HepG2 (cell line): ENCODE data around the gene ZDHHC24. TPM values are rescaled to one million over a fixed set of nuclear protein-coding genes. Genes with fewer than 3 reads are reported as not detected.

Source experiments
- ATAC-seq: fragments of 200-7000 bp; cut with Tn5 transposase; 3 replicates; pipeline ENCODE4 v1.9.1; 2020; ENCODE audit warnings: mild to moderate bottlenecking, moderate library complexity
- BruUV-seq: library from RNA; stranded (reverse); fragments of 400-500 nt; replicated peaks from 2 replicates; lab custom pipeline; 2021; lab: Mats Ljungman, UMichigan
- CTCF ChIA-PET: fragments of 300-600 bp; formaldehyde crosslinking; extraction: SDS; loops from one replicate; lab custom pipeline; 2021; ENCODE audit warnings: low total read pairs, inconsistent platforms, low intra/inter-chr PET ratio; lab: Yijun Ruan, JAX
- POLR2A ChIA-PET: fragments of 350-600 bp; sonication (Branson Sonifier 250); formaldehyde crosslinking; loops from one replicate; lab custom pipeline; 2020; ENCODE audit warnings: antibody characterized with exemption, inconsistent platforms; lab: Yijun Ruan, JAX
- DNase-seq: peaks from one replicate; pipeline ENCODE4 v3.0.0-alpha.2; 2015; ENCODE audit warnings: low spot score
- FAIRE-seq: peaks from 3 replicates; lab custom pipeline; 2011; peaks lifted over from hg19 to GRCh38; lab: Jason Lieb, UNC
- H2AFZ ChIP-seq: one replicate; pipeline ENCODE4 v1.6.1; 2011; ENCODE audit warnings: low read length, inconsistent platforms
- H3K27ac ChIP-seq: fragments of 300-600 bp; 3 replicates; pipeline ENCODE4 v1.8.0; 2011; ENCODE audit warnings: mixed run types, mild to moderate bottlenecking, mixed read lengths, low read length, inconsistent platforms; ENCODE audit not compliant: insufficient read depth; ENCODE audit errors: extremely low read length
- H3K27me3 ChIP-seq, 2 experiments: fragments of 200-600 bp in 1 of 2; 2 replicates in 1 of 2; 3 replicates in 1 of 2; pipeline versions ENCODE4 v1.6.0 to v1.8.0; 2011; ENCODE audit warnings: low read length in 2 of 2, mild to moderate bottlenecking in 2 of 2, moderate library complexity in 2 of 2, inconsistent platforms in 1 of 2; ENCODE audit not compliant: insufficient read depth in 2 of 2, control insufficient read depth in 1 of 2
- H3K36me3 ChIP-seq, 2 experiments: fragments of 200-600 bp in 1 of 2; replicated peaks in 1 of 2; 2 replicates in 1 of 2; 3 replicates in 1 of 2; pipeline versions ENCODE4 v1.5.1 to v1.8.0; 2011; ENCODE audit warnings: low read length in 2 of 2, inconsistent platforms in 1 of 2; ENCODE audit not compliant: insufficient read depth in 2 of 2, control insufficient read depth in 1 of 2
- H3K4me1 ChIP-seq: 2 replicates; pipeline ENCODE4 v1.5.1; 2012; ENCODE audit warnings: low read length, inconsistent platforms; ENCODE audit not compliant: insufficient read depth
- H3K4me2 ChIP-seq: 2 replicates; pipeline ENCODE4 v1.6.0; 2011; ENCODE audit warnings: low read depth, low read length, inconsistent platforms
- H3K4me3 ChIP-seq, 3 experiments: fragments of 200-600 bp in 1 of 3; sonication (generic), shearing (Covaris generic) in 1 of 3; replicated peaks in 1 of 3; 2 replicates each; pipeline ENCODE4 v1.5.1; 2011 to 2016; ENCODE audit warnings: low read length in 3 of 3, inconsistent platforms in 2 of 3, low read depth in 2 of 3, mild to moderate bottlenecking in 2 of 3, control low read depth in 1 of 3, mixed read lengths in 1 of 3; ENCODE audit not compliant: insufficient read depth in 1 of 3
- H3K79me2 ChIP-seq: one replicate; pipeline ENCODE4 v1.6.1; 2011; ENCODE audit warnings: low read length, inconsistent platforms; ENCODE audit not compliant: insufficient read depth
- H3K9ac ChIP-seq: 2 replicates; pipeline ENCODE4 v1.6.0; 2011; ENCODE audit warnings: mild to moderate bottlenecking, low read depth, low read length, inconsistent platforms; ENCODE audit not compliant: insufficient read depth
- H3K9me3 ChIP-seq: 2 replicates; pipeline ENCODE4 v1.5.1; 2012; ENCODE audit warnings: mild to moderate bottlenecking, low read length
- H4K20me1 ChIP-seq: 2 replicates; pipeline ENCODE4 v1.6.0; 2011; ENCODE audit warnings: inconsistent platforms, mild to moderate bottlenecking, low read length, moderate library complexity; ENCODE audit not compliant: insufficient read depth
- BCL6 ChIP-seq: IDR thresholded peaks from 2 replicates; pipeline ENCODE4 v1.6.1; 2016; ENCODE audit warnings: missing genetic modification reagents, missing compliant biosample characterization
- CHD4 ChIP-seq: fragments of 200-600 bp; sonication (generic); IDR thresholded peaks from 2 replicates; pipeline ENCODE4 v1.7.0; 2017; ENCODE audit warnings: mild to moderate bottlenecking, low read length, borderline replicate concordance
- HHEX ChIP-seq: IDR thresholded peaks from 2 replicates; pipeline ENCODE4 v1.6.1; 2016; ENCODE audit warnings: control low read depth
- NRL ChIP-seq: sonication (generic); formaldehyde crosslinking; IDR thresholded peaks from 2 replicates; pipeline ENCODE4 v1.5.0; 2020; ENCODE audit warnings: missing genetic modification reagents, mild to moderate bottlenecking, moderate library complexity, borderline replicate concordance
- PRPF4 ChIP-seq: fragments of 200-400 bp; formaldehyde crosslinking; IDR thresholded peaks from 2 replicates; pipeline ENCODE4 v1.6.1; 2016; ENCODE audit warnings: low read length, low read depth; ENCODE audit not compliant: poor library complexity, severe bottlenecking
- RXRA ChIP-seq: sonication (generic); formaldehyde crosslinking; IDR thresholded peaks from 2 replicates; pipeline ENCODE4 v1.5.1; 2020; ENCODE audit warnings: missing genetic modification reagents
- SRSF9 ChIP-seq: fragments of 200-400 bp; formaldehyde crosslinking; IDR thresholded peaks from 2 replicates; pipeline ENCODE4 v1.6.1; 2018; ENCODE audit warnings: borderline replicate concordance, mild to moderate bottlenecking, low read depth, low read length; ENCODE audit not compliant: insufficient read depth, poor library complexity, severe bottlenecking
- YY1 ChIP-seq: IDR thresholded peaks from 2 replicates; pipeline ENCODE4 v1.6.1; 2011; ENCODE audit warnings: low read length, low read depth, moderate library complexity, mild to moderate bottlenecking; ENCODE audit not compliant: insufficient read depth, insufficient replicate concordance
- ZFP36 ChIP-seq: fragments of 150-350 bp; IDR thresholded peaks from 2 replicates; pipeline ENCODE4 v1.6.1; 2018; ENCODE audit warnings: borderline replicate concordance, low read length, low read depth; ENCODE audit not compliant: partially characterized antibody
- ZKSCAN5 ChIP-seq: sonication (generic); formaldehyde crosslinking; IDR thresholded peaks from 2 replicates; pipeline ENCODE4 v1.5.1; 2020; ENCODE audit warnings: mild to moderate bottlenecking, missing genetic modification reagents
- ZNF224 ChIP-seq: sonication (generic); formaldehyde crosslinking; IDR thresholded peaks from 2 replicates; pipeline ENCODE4 v1.5.0; 2020; ENCODE audit warnings: mild to moderate bottlenecking, missing genetic modification reagents
- ZNF333 ChIP-seq: sonication (generic); formaldehyde crosslinking; IDR thresholded peaks from 2 replicates; pipeline ENCODE4 v1.4.0; 2020; ENCODE audit warnings: mild to moderate bottlenecking, missing genetic modification reagents, borderline replicate concordance
- ZNF547 ChIP-seq: sonication (generic); formaldehyde crosslinking; IDR thresholded peaks from 2 replicates; pipeline ENCODE4 v1.5.1; 2020; ENCODE audit warnings: mild to moderate bottlenecking, missing genetic modification reagents
- ZNF629 ChIP-seq: sonication (generic); formaldehyde crosslinking; conservative IDR thresholded peaks from 2 replicates; pipeline ENCODE4 v1.5.0; 2020; ENCODE audit warnings: missing genetic modification reagents
- ZNF713 ChIP-seq: sonication (generic); formaldehyde crosslinking; IDR thresholded peaks from 2 replicates; pipeline ENCODE4 v1.4.0; 2020; ENCODE audit warnings: mild to moderate bottlenecking, missing genetic modification reagents
- WGBS: methylation state at CpG from one replicate; pipeline ENCODE4 v1.1.6; 2017; ENCODE audit warnings: low lambda C conversion rate; 5-methylcytosine and 5-hydroxymethylcytosine counted together
- in situ Hi-C: cut with HindIII; loops from 2 replicates; pipeline ENCODE4 v1.10.0; 2017; ENCODE audit warnings: low pct_unique_long_range_greater_than_20kb; ENCODE audit not compliant: extremely low pct_ligation_motif_present
- intact Hi-C: fragments of 100-400 bp; cut with micrococcal nuclease; formaldehyde crosslinking; loops from one replicate; pipeline ENCODE4 v1.10.0; 2022; ENCODE audit not compliant: unreplicated experiment
- polyA plus RNA-seq, 8 experiments: library from polyadenylated mRNA; depleted of rRNA in 3 of 8; stranded (reverse) in 7 of 8; unstranded in 1 of 8; fragments of >200 nt; fragmentation: Illumina TruSeq in 4 of 8; extraction: Trizol in 4 of 8; gene quantifications; 2 replicates each; pipeline versions ENCODE4 v1.2.1 to v1.2.3, GENCODE V29; 2011 to 2016; ENCODE audit warnings: low read depth in 4 of 8, missing spikeins in 1 of 8, mixed read lengths in 1 of 8; ENCODE audit not compliant: insufficient read depth in 1 of 8
- total RNA-seq, 5 experiments: library from RNA; depleted of rRNA; stranded (reverse); fragments of >200 nt; fragmentation: Illumina TruSeq; extraction: Trizol; gene quantifications; 2 replicates each; pipeline ENCODE4 v1.2.3, GENCODE V29; 2016; ENCODE audit warnings: low read depth in 1 of 5
- TF ChIP-seq, protein P1 (sequence below): sonication (generic); formaldehyde crosslinking; IDR thresholded peaks from 2 replicates; pipeline ENCODE4 v1.4.0; 2020; ENCODE audit warnings: missing genetic modification reagents, mild to moderate bottlenecking, borderline replicate concordance
- TF ChIP-seq, protein P2 (sequence below): sonication (generic); formaldehyde crosslinking; IDR thresholded peaks from 2 replicates; pipeline ENCODE4 v1.8.0; 2023; ENCODE audit warnings: mild to moderate bottlenecking, missing genetic modification reagents
- TF ChIP-seq, protein P3 (sequence below): sonication (generic); formaldehyde crosslinking; IDR thresholded peaks from 2 replicates; pipeline ENCODE4 v1.4.0; 2020; ENCODE audit warnings: missing genetic modification reagents, borderline replicate concordance

ZDHHC24 gene
- total and polyA plus RNA-seq, 2 of the 13 experiments (the other 11 are each of a cell fraction or from before 2014, with no cell fraction given), result 4.3 TPM

DNA sequence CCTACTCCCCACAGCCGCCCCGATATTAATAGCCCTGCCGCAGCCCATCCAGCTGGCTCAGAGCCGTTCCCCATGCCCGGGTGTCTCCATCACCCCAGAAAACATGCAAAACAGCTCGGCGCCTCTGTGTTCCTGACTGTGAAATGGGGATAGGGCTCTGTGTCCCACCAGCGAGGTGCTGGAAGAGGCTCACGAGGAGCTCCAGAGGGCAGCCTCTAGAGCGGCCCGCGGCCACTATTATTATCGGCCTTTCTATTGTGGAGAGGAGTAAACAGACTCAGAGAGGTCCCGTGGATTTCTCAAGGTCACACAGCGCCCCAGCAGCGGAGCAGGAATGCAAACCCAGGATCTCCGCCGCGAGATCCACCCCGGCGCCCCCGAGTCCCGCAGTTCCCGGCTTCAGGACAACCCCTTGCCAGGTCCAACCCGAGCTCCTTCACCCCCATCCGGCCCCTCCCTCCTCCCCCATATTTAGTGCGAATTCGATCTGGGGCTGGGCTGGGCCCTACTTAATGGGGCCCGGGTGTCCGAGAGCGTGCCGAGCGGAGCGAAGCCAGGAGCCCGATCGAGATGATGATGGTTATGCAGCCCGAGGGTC, 619 bp upstream of the ZDHHC24 start, which contains the start of gene ACTN3:
Gene ACTN3 (plus strand): TSS at position 536 of the 598 bp plus-strand sequence. CDS start 35 bp downstream, at position 571.
- POLR2A ChIA-PET, result interaction anchor here (0.9 to 2.9 kb wide), 9 partner anchors 36 to 131 kb away, joined by 5 to 17 read pairs (median 8); partner anchors contain the start of genes BBS1, CCDC87, CCS and DPP3
- Histone ChIP-seq H3K27ac (peak within 1 kb of the TSS; percentile 53), H3K4me3 (peak within 1 kb of the TSS; percentile 69 to 93 (median 83)), H2AFZ (no peak within 1 kb of the TSS), H3K9ac (peak within 1 kb of the TSS; percentile 79), H3K9me3 (no peaks in the 10 kb centered on the region), H3K4me1 (peaks cover 44% of the 10 kb centered on the region), H3K4me2 (peak within 1 kb of the TSS; percentile 97), H3K27me3 (peaks cover 2 to 11% of the 10 kb centered on the region in 2 experiments; a peak in 4 of 5 replicates), H3K36me3 (no peaks in the 10 kb centered on the region), H4K20me1 (no peaks in the 10 kb centered on the region), H3K79me2 (no peaks in the 10 kb centered on the region)
- ATAC-seq (peak; percentile 8), DNase-seq (peak; percentile 17), FAIRE-seq (no peak)
- intact Hi-C loops (loop anchor here (1.0 kb wide), 1 partner anchor 66 kb away; the partner anchor contains the start of gene DPP3), in situ Hi-C loops (no loop called here)
- WGBS, result 4% methylated on average over 21 of the region's 37 CpGs
- CTCF ChIA-PET, result no interaction called here
- BruUV-seq, result no TSS peak
- TF ChIP-seq YY1, result peak; percentile 10
- no peak for TF ChIP-seq BCL6 (CRISPR knock-in tag)
- TF ChIP-seq, protein P1, sequence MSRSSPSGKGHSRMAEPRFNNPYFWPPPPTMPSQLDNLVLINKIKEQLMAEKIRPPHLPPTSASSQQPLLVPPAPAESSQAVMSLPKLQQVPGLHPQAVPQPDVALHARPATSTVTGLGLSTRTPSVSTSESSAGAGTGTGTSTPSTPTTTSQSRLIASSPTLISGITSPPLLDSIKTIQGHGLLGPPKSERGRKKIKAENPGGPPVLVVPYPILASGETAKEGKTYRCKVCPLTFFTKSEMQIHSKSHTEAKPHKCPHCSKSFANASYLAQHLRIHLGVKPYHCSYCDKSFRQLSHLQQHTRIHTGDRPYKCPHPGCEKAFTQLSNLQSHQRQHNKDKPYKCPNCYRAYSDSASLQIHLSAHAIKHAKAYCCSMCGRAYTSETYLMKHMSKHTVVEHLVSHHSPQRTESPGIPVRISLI (CRISPR knock-in tag), result no peak
- no peak for TF ChIP-seq SRSF9
- TF ChIP-seq ZFP36, result peak; percentile 15
- TF ChIP-seq ZNF547 (CRISPR knock-in tag), result peak; percentile 33; the same call in 1 of the 2 replicates
- TF ChIP-seq PRPF4, result no peak
- TF ChIP-seq, protein P2, sequence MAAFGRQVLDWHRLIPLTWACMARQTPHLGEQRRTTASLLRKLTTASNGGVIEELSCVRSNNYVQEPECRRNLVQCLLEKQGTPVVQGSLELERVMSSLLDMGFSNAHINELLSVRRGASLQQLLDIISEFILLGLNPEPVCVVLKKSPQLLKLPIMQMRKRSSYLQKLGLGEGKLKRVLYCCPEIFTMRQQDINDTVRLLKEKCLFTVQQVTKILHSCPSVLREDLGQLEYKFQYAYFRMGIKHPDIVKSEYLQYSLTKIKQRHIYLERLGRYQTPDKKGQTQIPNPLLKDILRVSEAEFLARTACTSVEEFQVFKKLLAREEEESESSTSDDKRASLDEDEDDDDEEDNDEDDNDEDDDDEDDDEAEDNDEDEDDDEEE (CRISPR knock-in tag), result no peak
- TF ChIP-seq NRL, result peak; percentile 51; the same call in 1 of the 2 replicates
- TF ChIP-seq HHEX (CRISPR knock-in tag), result no peak
- 0 out of 2 replicates have a peak, but pooled peaks have one; percentile 30 for TF ChIP-seq ZNF224 (CRISPR knock-in tag)
- TF ChIP-seq ZKSCAN5 (CRISPR knock-in tag), result no peak
- TF ChIP-seq CHD4, result peak; percentile 98
- TF ChIP-seq, protein P3, sequence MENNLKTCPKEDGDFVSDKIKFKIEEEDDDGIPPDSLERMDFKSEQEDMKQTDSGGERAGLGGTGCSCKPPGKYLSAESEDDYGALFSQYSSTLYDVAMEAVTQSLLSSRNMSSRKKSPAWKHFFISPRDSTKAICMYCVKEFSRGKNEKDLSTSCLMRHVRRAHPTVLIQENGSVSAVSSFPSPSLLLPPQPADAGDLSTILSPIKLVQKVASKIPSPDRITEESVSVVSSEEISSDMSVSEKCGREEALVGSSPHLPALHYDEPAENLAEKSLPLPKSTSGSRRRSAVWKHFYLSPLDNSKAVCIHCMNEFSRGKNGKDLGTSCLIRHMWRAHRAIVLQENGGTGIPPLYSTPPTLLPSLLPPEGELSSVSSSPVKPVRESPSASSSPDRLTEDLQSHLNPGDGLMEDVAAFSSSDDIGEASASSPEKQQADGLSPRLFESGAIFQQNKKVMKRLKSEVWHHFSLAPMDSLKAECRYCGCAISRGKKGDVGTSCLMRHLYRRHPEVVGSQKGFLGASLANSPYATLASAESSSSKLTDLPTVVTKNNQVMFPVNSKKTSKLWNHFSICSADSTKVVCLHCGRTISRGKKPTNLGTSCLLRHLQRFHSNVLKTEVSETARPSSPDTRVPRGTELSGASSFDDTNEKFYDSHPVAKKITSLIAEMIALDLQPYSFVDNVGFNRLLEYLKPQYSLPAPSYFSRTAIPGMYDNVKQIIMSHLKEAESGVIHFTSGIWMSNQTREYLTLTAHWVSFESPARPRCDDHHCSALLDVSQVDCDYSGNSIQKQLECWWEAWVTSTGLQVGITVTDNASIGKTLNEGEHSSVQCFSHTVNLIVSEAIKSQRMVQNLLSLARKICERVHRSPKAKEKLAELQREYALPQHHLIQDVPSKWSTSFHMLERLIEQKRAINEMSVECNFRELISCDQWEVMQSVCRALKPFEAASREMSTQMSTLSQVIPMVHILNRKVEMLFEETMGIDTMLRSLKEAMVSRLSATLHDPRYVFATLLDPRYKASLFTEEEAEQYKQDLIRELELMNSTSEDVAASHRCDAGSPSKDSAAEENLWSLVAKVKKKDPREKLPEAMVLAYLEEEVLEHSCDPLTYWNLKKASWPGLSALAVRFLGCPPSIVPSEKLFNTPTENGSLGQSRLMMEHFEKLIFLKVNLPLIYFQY (CRISPR knock-in tag), result 0 out of 2 replicates have a peak, but pooled peaks have one; percentile 4
- TF ChIP-seq ZNF333 (CRISPR knock-in tag), result 0 out of 2 replicates have a peak, but pooled peaks have one; percentile 29
- TF ChIP-seq ZNF629, result peak; percentile 99
- no peak for TF ChIP-seq ZNF713 (CRISPR knock-in tag)
- peak; percentile 22; the same call in 1 of the 2 replicates for TF ChIP-seq RXRA (CRISPR knock-in tag)
